ENCODE data around the gene GPATCH4. TPM values are rescaled to one million over a fixed set of nuclear protein-coding genes. Genes with fewer than 3 reads are reported as not detected.

The GPATCH4 gene
- total RNA-seq, 2 donors from 2014 or later: 47.9 to 135 TPM

DNA sequence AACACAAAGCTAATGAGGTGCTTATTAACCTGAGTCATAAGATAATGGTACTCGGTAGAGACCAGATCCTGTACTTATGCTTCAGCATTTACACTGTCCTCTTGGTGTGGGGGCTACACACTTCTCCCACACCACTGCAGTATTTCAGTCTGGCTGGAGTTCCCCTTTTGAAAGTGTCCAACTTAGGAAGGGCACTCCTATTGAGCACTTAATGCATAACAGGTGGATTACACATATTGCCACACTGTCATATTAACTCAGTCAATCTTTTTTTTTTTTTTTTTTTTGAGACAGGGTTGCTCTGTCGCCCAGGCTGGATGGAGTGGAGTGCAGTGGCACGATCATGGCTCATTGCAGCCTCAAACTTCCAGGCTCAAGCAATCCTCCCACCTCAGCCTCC lies 1.5 kb downstream of the GPATCH4 start:
- peak in 1 of 2 donors; percentile 63 for ATAC-seq
- Mint-ChIP-seq H3K36me3 (peaks cover 17% of the 10 kb centered on the region), H3K4me1 (ENCODE audit: low read depth in 2 of 2) (peaks cover 26 to 27% of the 10 kb centered on the region in 2 donors), H3K9me3 (no peaks in the 10 kb centered on the region), H3K27me3 (no peaks in the 10 kb centered on the region), H3K4me3 (peak overlapping the region; percentile 95), H3K27ac (peak overlapping the region in 1 of 2 donors; percentile 87)
- DNase-seq (ENCODE audit: low spot score): no peak

DNA sequence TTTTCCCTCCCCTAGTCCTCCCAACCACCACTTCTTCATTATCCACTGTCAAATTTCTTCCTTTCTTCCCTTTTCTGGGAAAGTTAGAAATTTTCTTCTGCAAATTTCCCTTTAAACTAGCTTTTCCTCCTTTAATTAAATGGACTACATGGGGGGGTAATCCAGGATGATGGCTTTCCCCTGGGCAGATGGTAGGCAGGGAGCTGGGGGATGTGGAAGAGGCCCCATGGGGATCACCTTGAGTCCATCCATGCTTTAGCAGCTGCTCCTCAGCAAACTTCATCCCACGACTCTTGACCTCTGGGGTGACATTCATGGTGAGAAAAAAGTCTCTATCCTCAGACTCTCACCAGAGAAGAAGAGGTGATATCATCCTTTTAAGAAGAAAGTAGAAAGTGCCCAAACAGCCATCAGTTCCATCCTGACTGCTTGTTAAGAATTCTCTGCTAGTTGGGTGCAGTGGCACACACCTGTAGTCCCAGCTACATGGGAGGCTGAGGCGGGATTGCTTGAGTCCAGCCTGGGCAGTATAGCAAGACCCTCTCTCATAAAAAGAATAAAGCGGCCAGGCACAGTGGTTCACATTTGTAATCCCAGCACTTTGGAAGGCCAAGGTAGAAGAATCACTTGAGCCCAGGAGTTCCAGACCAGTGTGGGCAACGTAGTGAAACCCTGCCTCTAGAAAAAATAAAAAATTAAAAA lies 2.4 kb downstream of the GPATCH4 start:
- Mint-ChIP-seq H3K27ac (peak overlapping the region; percentile 22 to 40), H3K4me1 (ENCODE audit: low read depth in 2 of 2) (peaks cover 26 to 27% of the 10 kb centered on the region in 2 donors), H3K36me3 (peaks cover 18% of the 10 kb centered on the region), H3K9me3 (no peaks in the 10 kb centered on the region), H3K4me3 (no peak overlapping the region), H3K27me3 (no peaks in the 10 kb centered on the region)
- DNase-seq (ENCODE audit: low spot score) (no peak), ATAC-seq (no peak)

DNA sequence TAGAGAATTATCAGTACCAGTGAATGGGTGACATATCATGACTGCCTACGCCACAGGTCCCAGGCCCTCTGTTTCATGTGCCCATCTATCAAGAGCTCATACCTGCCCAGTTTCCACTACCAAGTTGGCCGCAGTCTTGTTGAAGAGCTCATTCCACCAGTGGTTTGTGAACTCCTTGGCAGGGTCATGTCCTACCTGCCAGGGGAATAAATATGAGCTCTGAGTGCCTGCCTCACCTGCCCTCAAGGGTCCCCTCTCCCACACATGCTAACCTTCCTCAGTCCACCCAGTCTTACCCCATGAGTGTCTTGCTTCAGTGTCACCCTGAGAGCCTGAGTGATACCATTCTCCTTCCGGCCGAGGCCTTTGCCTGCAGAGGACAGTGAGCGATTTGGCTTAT lies 3.2 kb downstream of the GPATCH4 start:
- Mint-ChIP-seq H3K9me3 (no peaks in the 10 kb centered on the region), H3K27me3 (no peaks in the 10 kb centered on the region), H3K4me3 (no peak overlapping the region), H3K36me3 (peaks cover 18% of the 10 kb centered on the region), H3K27ac (peak overlapping the region; percentile 22 to 40), H3K4me1 (ENCODE audit: low read depth in 2 of 2) (peaks cover 26 to 27% of the 10 kb centered on the region in 2 donors)
- no peak for DNase-seq (ENCODE audit: low spot score)
- no peak for ATAC-seq

DNA sequence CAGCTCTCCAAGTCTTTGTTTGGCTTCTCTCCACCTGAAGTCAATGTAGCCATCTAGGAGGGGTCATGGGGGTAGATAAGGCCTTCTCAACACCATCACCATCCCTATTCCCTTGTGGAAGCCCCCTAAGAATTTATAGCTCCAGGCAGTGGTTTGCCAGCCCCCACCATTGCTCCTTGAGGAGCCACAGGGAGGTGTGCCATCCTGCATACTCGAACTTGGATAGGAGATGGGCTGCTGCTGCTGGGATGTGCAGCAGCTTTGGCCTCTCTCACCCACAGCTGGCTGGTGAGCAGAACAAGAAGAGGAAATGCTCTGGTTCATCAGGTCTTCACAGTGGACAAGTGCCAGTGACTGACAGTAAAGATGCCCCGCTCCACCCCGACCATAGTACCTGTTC lies 4.9 kb downstream of the GPATCH4 start:
- DNase-seq (ENCODE audit: low spot score) (no peak), ATAC-seq (no peak)
- Mint-ChIP-seq H3K4me1 (ENCODE audit: low read depth in 2 of 2) (peaks cover 21 to 27% of the 10 kb centered on the region in 2 donors), H3K36me3 (peaks cover 18% of the 10 kb centered on the region), H3K27ac (peak overlapping the region in 1 of 2 donors; percentile 2), H3K27me3 (no peaks in the 10 kb centered on the region), H3K9me3 (no peaks in the 10 kb centered on the region), H3K4me3 (no peak overlapping the region)

DNA sequence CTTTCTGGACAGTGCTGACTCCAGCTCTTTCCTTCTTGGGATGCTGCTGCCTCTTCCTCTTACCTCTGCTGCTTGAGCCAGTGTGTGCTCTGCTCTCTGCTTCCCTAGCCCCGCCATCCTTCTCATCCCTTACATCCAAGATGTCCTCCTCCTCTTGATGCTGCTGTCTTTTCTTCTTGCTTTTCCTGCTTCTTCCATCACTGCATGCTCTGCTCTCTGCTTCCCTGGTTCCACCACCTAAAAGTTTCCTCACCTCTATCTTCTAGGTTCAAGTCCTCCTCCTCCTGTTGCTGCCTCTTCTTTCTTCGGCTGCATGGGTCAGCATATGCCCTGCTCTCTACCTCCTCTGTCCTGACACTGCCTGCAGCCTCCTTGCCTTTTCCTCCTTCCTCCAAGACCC lies 6.3 kb downstream of the GPATCH4 start:
- no peak for ATAC-seq
- Mint-ChIP-seq H3K27ac (peak overlapping the region in 1 of 2 donors; percentile 10), H3K27me3 (no peaks in the 10 kb centered on the region), H3K36me3 (peaks cover 18% of the 10 kb centered on the region), H3K4me3 (no peak overlapping the region), H3K9me3 (no peaks in the 10 kb centered on the region), H3K4me1 (ENCODE audit: low read depth in 2 of 2) (peaks cover 16 to 22% of the 10 kb centered on the region in 2 donors)
- no peak for DNase-seq (ENCODE audit: low spot score)

DNA sequence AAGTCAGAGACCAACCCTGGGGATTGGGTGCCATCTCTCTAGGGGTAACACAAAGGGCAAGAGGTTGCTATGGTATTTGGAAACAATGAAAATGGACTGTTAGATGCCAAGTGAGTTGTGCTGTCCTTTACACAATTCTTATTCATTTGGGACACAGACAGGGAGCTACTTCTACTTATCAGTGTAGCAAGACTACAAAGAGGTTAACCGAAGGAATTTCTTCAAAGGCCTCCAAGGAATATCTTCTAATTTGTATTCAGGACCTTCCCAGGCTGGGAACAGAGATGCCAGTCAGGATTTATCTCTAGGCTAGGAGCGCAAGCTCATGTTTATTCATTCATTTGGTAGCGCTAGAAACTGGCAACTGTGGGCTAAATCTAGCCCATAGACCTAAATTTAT lies 7.1 kb downstream of the GPATCH4 start:
- Mint-ChIP-seq H3K4me3 (no peak overlapping the region), H3K36me3 (peaks cover 18% of the 10 kb centered on the region), H3K27ac (no peak overlapping the region), H3K27me3 (no peaks in the 10 kb centered on the region), H3K9me3 (no peaks in the 10 kb centered on the region), H3K4me1 (ENCODE audit: low read depth in 2 of 2) (peaks cover 16 to 22% of the 10 kb centered on the region in 2 donors)
- ATAC-seq: no peak
- no peak for DNase-seq (ENCODE audit: low spot score)

DNA sequence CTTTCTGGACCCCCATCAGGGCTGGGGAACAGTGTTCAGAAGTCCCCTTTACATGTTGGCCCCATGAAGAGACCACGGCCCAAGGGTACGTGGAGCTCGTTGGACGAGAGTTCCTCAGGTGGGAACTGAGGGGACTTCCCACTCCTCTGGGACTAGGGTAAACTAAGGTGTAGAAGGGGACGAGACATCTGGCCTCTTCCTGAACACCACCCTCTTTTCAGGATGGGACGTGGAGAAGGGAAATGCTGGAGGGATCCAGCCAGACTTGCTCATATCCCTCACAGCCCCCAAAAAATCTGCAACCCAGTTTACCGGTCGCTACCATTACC lies 7.7 kb downstream of the GPATCH4 start:
- DNase-seq (ENCODE audit: low spot score) (no peak), ATAC-seq (no peak)
- H3K9me3 Mint-ChIP-seq: no peaks in the 10 kb centered on the region
- peaks cover 18% of the 10 kb centered on the region for H3K36me3 Mint-ChIP-seq
- no peaks in the 10 kb centered on the region for H3K27me3 Mint-ChIP-seq
- no peak overlapping the region for H3K27ac Mint-ChIP-seq
- peaks cover 16 to 22% of the 10 kb centered on the region in 2 donors for H3K4me1 Mint-ChIP-seq (ENCODE audit: low read depth in 2 of 2)
- no peak overlapping the region for H3K4me3 Mint-ChIP-seq

DNA sequence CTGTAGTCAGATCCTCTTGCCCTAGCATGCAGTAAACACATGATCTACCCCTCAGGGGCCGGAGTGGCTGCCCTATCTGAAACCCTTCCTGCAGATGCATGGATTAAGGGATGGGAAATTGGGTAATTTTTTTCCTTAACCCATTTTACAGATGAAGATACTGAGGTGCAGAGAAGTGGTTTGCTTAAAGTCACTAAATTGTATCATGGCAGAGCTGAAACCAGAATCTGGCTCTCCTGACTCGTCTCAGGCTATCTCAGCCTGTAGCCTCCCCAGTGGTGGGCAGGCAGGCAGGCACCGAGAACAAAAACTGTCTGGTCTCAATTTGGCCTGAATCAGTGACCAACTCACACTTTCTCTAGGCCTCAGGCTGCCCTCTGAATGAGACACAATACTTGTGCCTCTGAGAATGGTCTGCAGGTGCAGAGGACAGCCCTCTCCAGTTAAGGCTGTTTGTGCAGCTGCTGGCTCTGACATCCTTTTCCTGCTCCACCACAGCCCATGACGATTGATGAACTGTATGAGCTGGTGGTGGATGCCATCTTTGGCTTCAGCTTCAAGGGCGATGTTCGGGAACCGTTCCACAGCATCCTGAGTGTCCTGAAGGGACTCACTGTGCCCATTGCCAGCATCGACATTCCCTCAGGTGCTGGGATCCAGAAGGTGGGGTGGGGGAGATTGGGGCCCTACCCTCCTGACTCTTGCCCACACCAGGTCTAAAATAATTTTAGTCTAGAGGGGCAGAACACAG lies 8.2 kb downstream of the GPATCH4 start:
- Mint-ChIP-seq H3K9me3 (no peaks in the 10 kb centered on the region), H3K4me3 (peak overlapping the region; percentile 75), H3K27me3 (no peaks in the 10 kb centered on the region), H3K36me3 (peaks cover 18% of the 10 kb centered on the region), H3K27ac (peak overlapping the region; percentile 42 to 64), H3K4me1 (ENCODE audit: low read depth in 2 of 2) (peaks cover 16 to 22% of the 10 kb centered on the region in 2 donors)
- no peak for ATAC-seq
- DNase-seq (ENCODE audit: low spot score): no peak

DNA sequence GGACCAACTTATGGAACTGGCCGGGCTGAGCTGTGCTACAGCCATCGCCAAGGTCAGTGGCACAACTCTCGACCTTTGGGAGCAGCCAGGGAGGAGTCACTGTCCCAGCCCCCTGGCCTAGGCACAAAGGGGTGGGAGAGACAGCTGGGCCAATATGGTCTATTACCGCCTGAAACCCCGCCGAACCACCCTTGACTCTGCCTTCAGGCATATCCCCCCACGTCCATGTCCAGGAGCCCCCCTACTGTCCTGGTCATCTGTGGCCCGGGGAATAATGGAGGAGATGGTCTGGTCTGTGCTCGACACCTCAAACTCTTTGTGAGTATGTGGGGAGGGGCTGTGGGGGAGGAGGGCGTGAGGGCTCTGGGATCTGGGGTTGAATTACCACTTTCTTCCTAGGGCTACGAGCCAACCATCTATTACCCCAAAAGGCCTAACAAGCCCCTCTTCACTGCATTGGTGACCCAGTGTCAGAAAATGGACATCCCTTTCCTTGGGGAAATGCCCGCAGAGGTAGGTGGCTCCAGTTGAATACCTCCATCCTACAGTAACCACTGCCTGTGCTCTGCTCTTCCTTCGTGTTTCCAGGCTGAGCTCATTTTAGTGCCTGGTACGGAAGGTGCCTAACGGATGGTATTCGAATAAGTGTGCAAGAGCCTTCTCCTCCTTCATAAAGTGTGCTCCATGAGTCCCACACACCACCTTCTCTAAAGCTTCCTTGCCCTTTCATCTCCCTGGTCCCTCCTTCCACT lies 8.9 kb downstream of the GPATCH4 start:
- H3K27ac Mint-ChIP-seq: peak overlapping the region; percentile 42 to 64
- peaks cover 18% of the 10 kb centered on the region for H3K36me3 Mint-ChIP-seq
- peak overlapping the region; percentile 75 for H3K4me3 Mint-ChIP-seq
- no peak for DNase-seq (ENCODE audit: low spot score)
- H3K27me3 Mint-ChIP-seq: no peaks in the 10 kb centered on the region
- H3K9me3 Mint-ChIP-seq: no peaks in the 10 kb centered on the region
- ATAC-seq: no peak
- peaks cover 16 to 22% of the 10 kb centered on the region in 2 donors for H3K4me1 Mint-ChIP-seq (ENCODE audit: low read depth in 2 of 2)

DNA sequence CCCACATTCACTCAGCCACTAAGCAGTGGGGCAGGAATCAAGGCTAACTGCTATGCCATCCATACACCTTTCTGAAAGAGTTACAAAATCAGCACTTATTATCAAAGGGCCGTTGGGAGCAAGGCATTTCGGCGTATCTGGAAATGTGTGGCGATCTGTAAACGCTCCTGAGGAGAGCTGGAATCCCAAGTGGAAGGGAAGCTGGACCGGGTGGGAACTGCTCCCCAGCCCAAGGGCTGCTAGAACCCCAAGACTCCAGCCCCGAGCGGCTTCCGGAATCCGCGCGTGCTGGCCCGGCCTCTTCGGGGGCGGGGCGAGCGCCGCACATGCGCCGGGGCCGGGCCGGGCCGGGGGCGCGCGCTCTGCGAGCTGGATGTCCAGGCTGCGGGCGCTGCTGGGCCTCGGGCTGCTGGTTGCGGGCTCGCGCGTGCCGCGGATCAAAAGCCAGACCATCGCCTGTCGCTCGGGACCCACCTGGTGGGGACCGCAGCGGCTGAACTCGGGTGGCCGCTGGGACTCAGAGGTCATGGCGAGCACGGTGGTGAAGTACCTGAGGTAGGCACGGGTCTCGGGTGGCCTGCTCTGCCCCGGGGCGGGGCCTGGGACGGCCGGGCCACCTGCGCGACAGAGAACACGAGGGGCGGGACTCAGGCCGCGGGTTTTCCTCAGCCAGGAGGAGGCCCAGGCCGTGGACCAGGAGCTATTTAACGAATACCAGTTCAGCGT lies 9.7 kb downstream of the GPATCH4 start, which contains the start of gene NAXE:
TSS of gene NAXE (plus strand) at position 345 of the 726 bp plus-strand sequence. CDS start at position 374, 29 bp downstream.
- Mint-ChIP-seq H3K4me3 (peak within 1 kb of the TSS; percentile 75), H3K27me3 (no peaks in the 10 kb centered on the region), H3K27ac (peak within 1 kb of the TSS; percentile 61 to 86), H3K4me1 (ENCODE audit: low read depth in 2 of 2) (peaks cover 14 to 22% of the 10 kb centered on the region in 2 donors), H3K9me3 (no peaks in the 10 kb centered on the region), H3K36me3 (peaks cover 11% of the 10 kb centered on the region)
- ATAC-seq: peak; percentile 97
- DNase-seq (ENCODE audit: low spot score): peak; percentile 74

DNA sequence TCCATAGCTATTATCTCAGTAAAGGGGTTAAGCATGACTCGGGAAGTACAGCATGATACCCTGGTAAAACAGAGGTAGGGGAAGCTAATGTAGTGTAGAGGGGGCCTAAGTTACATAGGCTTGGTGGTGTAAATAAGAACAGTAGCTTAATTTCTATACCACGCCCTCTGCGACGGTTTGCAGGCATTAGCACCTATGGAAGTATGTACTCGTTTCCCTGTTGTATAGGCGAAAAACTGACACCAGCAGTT lies 10.2 kb downstream of the GPATCH4 start:
- H3K27ac Mint-ChIP-seq: peak overlapping the region; percentile 61 to 86
- no peaks in the 10 kb centered on the region for H3K9me3 Mint-ChIP-seq
- peaks cover 14 to 22% of the 10 kb centered on the region in 2 donors for H3K4me1 Mint-ChIP-seq (ENCODE audit: low read depth in 2 of 2)
- DNase-seq (ENCODE audit: low spot score) (no peak), ATAC-seq (no peak)
- peaks cover 10% of the 10 kb centered on the region for H3K36me3 Mint-ChIP-seq
- H3K27me3 Mint-ChIP-seq: no peaks in the 10 kb centered on the region
- H3K4me3 Mint-ChIP-seq: peak overlapping the region; percentile 75

DNA sequence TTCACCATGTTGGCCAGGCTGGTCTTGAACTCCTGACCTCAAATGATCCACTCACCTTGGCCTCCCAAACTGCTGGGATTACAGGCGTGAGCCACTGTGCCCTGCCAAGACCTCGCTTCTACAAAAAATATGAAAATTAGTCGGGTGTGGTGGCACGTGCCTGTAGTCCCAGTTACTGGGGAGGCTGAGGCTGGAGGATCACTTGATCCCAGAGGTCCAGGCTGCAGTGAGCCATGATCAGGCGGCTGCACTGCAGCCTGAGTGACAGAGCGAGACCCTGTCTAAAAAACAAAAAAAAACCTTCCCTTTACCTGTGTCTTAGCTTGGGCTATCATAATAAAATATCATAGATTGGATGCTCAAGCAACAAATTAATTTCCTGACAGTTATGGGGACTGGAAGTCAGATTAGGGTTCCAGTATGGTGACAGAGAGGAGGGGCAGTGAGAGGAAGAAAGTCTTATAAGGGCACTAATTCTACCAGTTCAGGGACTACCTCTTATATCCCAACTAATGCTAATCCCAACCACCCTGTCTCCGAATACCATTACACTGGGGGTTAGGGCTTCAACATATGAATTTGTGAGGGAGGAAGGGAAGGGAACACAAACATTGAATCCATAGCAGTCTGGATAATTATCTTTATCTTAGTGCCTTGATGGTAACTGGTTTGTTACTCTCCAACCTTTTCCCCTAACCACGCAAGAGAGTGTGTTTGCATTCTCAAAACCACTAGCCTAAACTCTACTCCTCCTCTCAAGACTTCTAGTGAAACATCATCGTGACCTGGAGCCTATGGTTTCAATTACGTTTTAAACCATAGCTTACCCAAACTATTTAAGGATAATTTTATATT lies 10.7 kb downstream of the GPATCH4 start:
- Mint-ChIP-seq H3K9me3 (no peaks in the 10 kb centered on the region), H3K4me3 (peak overlapping the region; percentile 75), H3K27me3 (no peaks in the 10 kb centered on the region), H3K36me3 (peaks cover 8% of the 10 kb centered on the region), H3K4me1 (ENCODE audit: low read depth in 2 of 2) (peaks cover 14 to 20% of the 10 kb centered on the region in 2 donors), H3K27ac (peak overlapping the region; percentile 61 to 86)
- no peak for ATAC-seq
- DNase-seq (ENCODE audit: low spot score): no peak

DNA sequence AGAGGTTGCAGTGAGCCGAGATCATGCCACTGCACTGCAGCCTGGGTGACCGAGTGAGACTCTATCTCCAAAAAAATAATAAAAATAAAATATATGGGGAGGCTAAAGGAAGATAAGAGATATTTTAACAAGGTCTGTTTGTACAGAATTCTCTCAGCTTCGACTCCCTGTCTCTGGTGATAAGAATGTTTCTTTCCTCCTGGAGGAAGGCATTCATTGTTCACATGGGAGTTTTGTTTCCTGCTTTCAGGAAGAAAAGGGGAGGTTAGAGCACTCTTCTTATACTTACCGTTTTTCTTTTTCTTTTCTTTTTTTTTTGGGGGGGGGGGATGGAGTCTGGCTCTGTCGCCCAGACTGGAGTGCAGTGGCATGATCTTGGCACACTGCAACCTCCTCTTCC lies 11.7 kb downstream of the GPATCH4 start:
- ATAC-seq (no peak), DNase-seq (ENCODE audit: low spot score) (no peak)
- Mint-ChIP-seq H3K36me3 (no peaks in the 10 kb centered on the region), H3K4me1 (ENCODE audit: low read depth in 2 of 2) (peaks cover 9 to 12% of the 10 kb centered on the region in 2 donors), H3K4me3 (no peak overlapping the region), H3K27me3 (no peaks in the 10 kb centered on the region), H3K9me3 (no peaks in the 10 kb centered on the region), H3K27ac (no peak overlapping the region)
